ENCODE results near the gene SPATA32. TPM values are rescaled to one million over a fixed set of nuclear protein-coding genes. Genes with fewer than 3 reads are reported as not detected.

The SPATA32 gene
- total RNA-seq, 1 experiment from 2014 or later = 0.81 TPM

- no peak for DNase-seq
- WGBS (ENCODE audit: extremely low coverage, insufficient read length, low lambda C conversion rate) = no CpG with 5 or more reads among the region's 3 CpGs
- no peaks in the 10 kb centered on the region for H3K9me3 ChIP-seq (ENCODE audit: control insufficient read depth, low read depth, low read length)
- no peak overlapping the region for H3K18ac ChIP-seq (ENCODE audit: insufficient read length, low read depth, low read length)
- H3K79me2 ChIP-seq (ENCODE audit: insufficient read depth, low read length) = no peaks in the 10 kb centered on the region
- H2BK120ac ChIP-seq (ENCODE audit: low read depth, low read length, poor library complexity, severe bottlenecking) = no peak overlapping the region
- TF ChIP-seq CTCF (conservative IDR thresholded peaks at IDR 0.05) = no peak
- no peak overlapping the region for H3K14ac ChIP-seq (ENCODE audit: insufficient read depth, low read length)
- H3K56ac ChIP-seq (ENCODE audit: insufficient read length, low read depth, low read length) = no peak overlapping the region
- no peak overlapping the region for H2BK20ac ChIP-seq (ENCODE audit: low read depth, low read length, poor library complexity, severe bottlenecking)
- H3K79me1 ChIP-seq (ENCODE audit: insufficient read depth, low read depth, low read length, poor library complexity, severe bottlenecking) = no peaks in the 10 kb centered on the region
- H3K23me2 ChIP-seq (ENCODE audit: insufficient read length, low read depth, low read length, poor library complexity, severe bottlenecking) = peaks cover 10% of the 10 kb centered on the region
- Mint-ChIP-seq H3K27me3 (ENCODE audit: low read depth) (peaks cover 69% of the 10 kb centered on the region), H3K27ac (no peak overlapping the region), H3K9me3 (no peaks in the 10 kb centered on the region; a peak in 1 of 5 replicates), H3K4me1 (peaks cover 10 to 21% of the 10 kb centered on the region in 2 experiments), H3K4me3 (peak overlapping the region in 1 of 2 experiments; percentile 78; a peak in 2 of 5 replicates), H3K36me3 (ENCODE audit: insufficient read depth in 1 of 3, low read depth in 3 of 3) (no peaks in the 10 kb centered on the region)
- H3T11ph ChIP-seq (ENCODE audit: low read length) = no peak overlapping the region
- no peaks in the 10 kb centered on the region for H4K20me1 ChIP-seq (ENCODE audit: control insufficient read depth, insufficient read depth, insufficient read length)
- H2BK12ac ChIP-seq (ENCODE audit: insufficient read length, low read depth, low read length) = no peak overlapping the region
- peaks cover 13% of the 10 kb centered on the region for H3K27me3 ChIP-seq (ENCODE audit: insufficient read depth, low read length)
- H3K4me2 ChIP-seq (ENCODE audit: insufficient read depth, insufficient read length, low read length) = no peak overlapping the region
- H2BK5ac ChIP-seq (ENCODE audit: insufficient read length, low read length) = no peak overlapping the region
- H4K5ac ChIP-seq (ENCODE audit: insufficient read length, low read depth, low read length) = no peak overlapping the region
- H3K9ac ChIP-seq (ENCODE audit: extremely low read depth, insufficient read length, low read length) = no peak overlapping the region
- H3K4ac ChIP-seq (ENCODE audit: low read depth, low read length) = no peak overlapping the region
- H4K91ac ChIP-seq (ENCODE audit: insufficient read length, low read depth, low read length) = no peak overlapping the region
- no peak overlapping the region for H2BK15ac ChIP-seq (ENCODE audit: low read depth, low read length)
- H3K23ac ChIP-seq (ENCODE audit: insufficient read length, low read depth, low read length) = no peak overlapping the region
- no peak overlapping the region for H3K27ac ChIP-seq (ENCODE audit: insufficient read length, low read depth, low read length)
- H3K4me1 ChIP-seq (ENCODE audit: insufficient read depth, low read length) = no peaks in the 10 kb centered on the region
- H4K8ac ChIP-seq (replicated peaks; ENCODE audit: insufficient read length, low read depth, low read length) = no peak overlapping the region
- no peak overlapping the region for H2AK5ac ChIP-seq (ENCODE audit: insufficient read length, low read length)
- no peak overlapping the region for H2AFZ ChIP-seq (ENCODE audit: low read length)
Measured at GRCh38 chr17:45220079-45220478, 41.8 kb downstream of the SPATA32 start.
